Tongue (tissue), 2 donors: ENCODE data around the gene DCTN4. TPM values are rescaled to one million over a fixed set of nuclear protein-coding genes. Genes with fewer than 3 reads are reported as not detected.
"Not testable (repeated sequence)": the region's sequence is repeated elsewhere in the genome, so short reads cannot be mapped to it uniquely, and the experiment has no call there.

ENCODE experiments used
- DNase-seq: peaks from one replicate; pipeline ENCODE4 v3.0.0-alpha.2; 2015
- total RNA-seq: library from RNA; depleted of rRNA; stranded (reverse); fragments of >200 nt; gene quantifications from one replicate; pipeline ENCODE4 v1.2.3, GENCODE V29; 2014

DCTN4 gene
- total RNA-seq, 1 donor from 2014 or later, result 64.5 TPM

- DNase-seq, result peak; percentile 86
Measured at GRCh38 chr5:150778517-150779396, 19.9 kb upstream of the DCTN4 start, which contains the start of gene SMIM3. Gene SMIM3 (plus strand): TSS chr5:150778757. CDS start chr5:150795441, 16,684 bp downstream.

- no peak for DNase-seq
Measured at GRCh38 chr5:150778088-150778516, 19.3 kb upstream of the DCTN4 start.

DNA sequence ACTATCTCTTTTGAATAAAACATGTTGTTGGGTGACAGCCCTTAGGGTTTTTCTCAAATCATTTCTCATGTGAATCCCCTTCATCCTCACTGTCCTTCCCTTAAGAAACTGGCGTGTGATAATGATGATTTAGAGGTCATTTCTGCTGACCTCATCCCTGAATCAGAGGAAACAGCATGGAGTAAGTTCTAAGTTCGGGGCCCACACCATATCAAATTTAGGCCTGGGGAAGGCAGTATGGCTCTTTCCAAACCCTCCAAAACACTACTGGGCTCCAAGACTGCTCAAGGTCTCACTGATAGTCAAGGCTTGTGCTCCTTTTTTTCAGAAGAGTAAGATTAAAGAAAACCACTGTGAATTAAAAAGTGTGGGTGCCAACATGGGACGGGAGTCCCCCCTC, 18.9 kb upstream of the DCTN4 start:
- no peak for DNase-seq

- DNase-seq, result no peak
Measured at GRCh38 chr5:150774145-150774544, 15.3 kb upstream of the DCTN4 start.

DNA sequence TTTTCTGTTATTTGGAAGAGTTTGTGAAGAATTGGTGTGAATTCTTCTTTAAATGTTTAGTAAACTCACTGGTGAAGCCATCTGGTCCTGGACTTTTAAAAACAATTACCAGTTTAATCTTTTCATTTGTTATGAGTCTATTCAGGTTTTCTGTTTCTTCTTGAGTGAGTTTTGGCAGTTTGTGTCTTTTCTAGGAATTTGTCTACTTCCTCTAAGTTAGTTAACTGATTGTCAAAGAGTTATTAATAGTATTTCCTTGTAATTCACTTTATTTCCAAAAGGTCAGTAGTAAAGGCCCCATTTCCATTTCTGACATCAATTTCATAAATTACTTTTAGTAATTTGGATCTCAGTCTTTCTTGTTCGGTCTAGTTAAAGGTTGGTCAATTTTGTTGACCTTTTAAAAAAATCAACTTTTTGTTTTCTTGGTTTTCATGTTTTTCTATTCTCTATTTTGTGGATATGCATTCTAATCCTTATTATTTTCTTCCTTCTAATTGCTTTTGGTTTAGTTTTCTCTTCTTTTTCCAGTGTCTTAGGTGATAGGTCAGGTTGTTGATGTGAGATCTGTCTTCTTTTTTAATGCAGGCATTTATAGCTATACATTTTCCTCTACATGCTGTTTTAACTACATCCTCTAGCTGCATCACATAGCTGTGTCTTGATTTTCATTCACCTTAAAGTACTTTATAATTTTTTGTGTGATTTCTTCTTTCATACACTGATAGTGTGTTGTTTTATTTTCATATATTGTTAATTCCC, 12.4 kb upstream of the DCTN4 start:
- DNase-seq, result no peak

GRCh38 chr5:150766251-150766650, 7.4 kb upstream of the DCTN4 start:
- no peak for DNase-seq

GRCh38 chr5:150765799-150766169, 7.0 kb upstream of the DCTN4 start:
- DNase-seq, result no peak

GRCh38 chr5:150765011-150765798, 6.4 kb upstream of the DCTN4 start:
- DNase-seq, result no peak

GRCh38 chr5:150764530-150764929, 5.7 kb upstream of the DCTN4 start:
- DNase-seq, result no peak

GRCh38 chr5:150763023-150763769, 4.4 kb upstream of the DCTN4 start:
- DNase-seq, result peak; percentile 50

DNA sequence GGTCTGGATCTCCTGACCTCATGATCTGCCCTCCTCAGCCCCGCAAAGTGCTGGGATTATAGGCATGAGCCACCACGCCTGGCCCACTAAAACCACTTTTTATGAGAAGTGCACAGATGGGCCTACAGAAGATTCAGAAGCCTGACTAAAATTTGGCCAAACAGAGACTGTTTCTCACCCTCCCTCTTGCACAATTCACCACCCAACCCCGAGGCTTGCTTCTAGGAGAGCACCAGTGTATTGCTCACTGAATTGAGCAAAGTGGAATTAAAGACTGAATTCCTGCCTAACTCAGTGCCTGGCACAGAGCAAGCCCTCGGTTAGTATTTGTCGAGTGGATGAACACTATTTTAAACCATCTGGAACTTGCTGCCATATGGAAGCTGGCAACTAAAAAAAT, 3.4 kb upstream of the DCTN4 start:
- DNase-seq, result no peak

GRCh38 chr5:150759334-150759583, 442 bp upstream of the DCTN4 start:
- no peak for DNase-seq

GRCh38 chr5:150758203-150758530, 650 bp downstream of the DCTN4 start:
- no peak for DNase-seq

DNA sequence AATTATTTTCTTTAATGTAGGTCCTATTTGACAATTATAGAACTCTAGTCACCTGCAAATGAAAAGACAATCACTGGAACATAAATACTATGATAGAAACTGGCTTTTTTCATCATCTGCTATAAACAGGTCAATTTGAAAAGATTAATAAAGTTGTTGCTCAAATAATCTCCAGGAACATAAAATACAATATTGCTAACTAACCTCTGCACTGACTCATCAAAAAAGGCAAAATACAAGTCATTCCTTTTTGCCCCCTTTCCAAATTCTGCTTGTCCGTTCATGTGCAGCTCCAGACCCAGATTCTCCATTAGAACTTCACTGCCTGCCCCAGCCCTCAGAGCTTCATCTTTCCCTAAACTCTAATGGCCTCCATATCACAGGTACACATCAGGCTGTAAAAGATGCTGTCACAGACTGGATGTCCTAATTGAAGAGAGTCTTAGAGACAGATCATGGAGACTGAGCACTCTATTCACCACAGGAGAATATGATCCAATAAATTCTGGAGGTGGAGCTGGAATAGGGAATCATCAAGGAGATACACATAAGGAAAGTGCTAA, 1.6 kb downstream of the DCTN4 start:
- no peak for DNase-seq

GRCh38 chr5:150753863-150754262, 5.0 kb downstream of the DCTN4 start:
- no peak for DNase-seq

DNA sequence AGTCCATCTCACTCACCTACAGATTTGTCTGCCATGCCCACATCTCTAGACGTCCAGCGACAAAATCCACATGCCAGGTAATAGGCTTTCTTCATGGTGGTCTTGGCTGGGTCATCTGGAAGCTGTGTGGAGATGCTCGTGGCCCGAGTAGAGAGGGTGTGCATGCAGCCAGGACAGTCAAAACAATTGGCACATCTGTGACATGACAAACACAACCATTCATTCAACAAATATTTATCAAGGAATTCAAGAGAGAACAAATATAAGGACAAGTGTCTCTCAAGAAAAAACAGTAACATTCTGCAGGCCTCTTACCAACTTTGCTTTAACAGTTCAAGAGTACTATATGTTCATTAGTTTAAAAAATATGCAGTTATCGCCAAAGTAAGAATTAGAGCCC, 5.4 kb downstream of the DCTN4 start:
- DNase-seq, result no peak

- no peak for DNase-seq
Measured at GRCh38 chr5:150751096-150751891, 7.5 kb downstream of the DCTN4 start.

GRCh38 chr5:150750469-150750868, 8.3 kb downstream of the DCTN4 start:
- DNase-seq, result no peak

- DNase-seq, result not testable (repeated sequence)
Measured at GRCh38 chr5:150743142-150743488, 15.7 kb downstream of the DCTN4 start.

GRCh38 chr5:150742455-150743141, 16.2 kb downstream of the DCTN4 start:
- not testable (repeated sequence) for DNase-seq

GRCh38 chr5:150740992-150741391, 17.8 kb downstream of the DCTN4 start:
- no peak for DNase-seq
